ENCODE measurements around the gene MRGPRF.

Gene MRGPRF

GRCh38 chr11:69009441-69010211 is 3.4 kb downstream of the MRGPRF start:
- no peak for TF ChIP-seq CTCF (IDR thresholded peaks at IDR 0.05; ENCODE audit: low read depth, low read length)
- no peak for DNase-seq (ENCODE audit: extremely low read depth, low read depth)

GRCh38 chr11:69008737-69009440 is 4.2 kb downstream of the MRGPRF start:
- no peak; the same call in 1 of the 2 replicates for TF ChIP-seq CTCF (IDR thresholded peaks at IDR 0.05; ENCODE audit: low read depth, low read length)
- DNase-seq (ENCODE audit: extremely low read depth, low read depth): peak; percentile 92

DNA sequence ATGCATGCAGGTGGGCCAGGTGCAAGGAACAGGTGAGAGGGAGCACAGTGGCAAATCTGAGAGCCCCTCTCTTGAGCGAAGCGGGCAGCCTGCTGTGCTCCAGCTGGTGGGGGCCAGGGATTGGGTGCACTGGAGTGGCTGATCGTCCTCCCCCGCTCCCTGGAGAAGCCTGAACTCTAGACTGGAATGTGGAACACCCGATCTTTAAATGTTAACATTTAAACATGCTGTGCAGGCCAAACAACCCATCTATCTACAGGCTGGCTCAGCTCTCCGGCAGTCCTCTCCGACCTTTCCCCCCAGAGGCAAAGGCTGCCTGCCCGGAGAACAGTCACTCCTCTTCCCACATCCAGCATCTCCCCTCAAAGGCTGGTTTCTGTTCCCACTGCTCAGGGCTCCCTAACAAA is 5.1 kb downstream of the MRGPRF start:
- no peak for TF ChIP-seq CTCF (IDR thresholded peaks at IDR 0.05; ENCODE audit: low read depth, low read length)
- no peak for DNase-seq (ENCODE audit: extremely low read depth, low read depth)

GRCh38 chr11:69006816-69007215 is 6.2 kb downstream of the MRGPRF start:
- DNase-seq (ENCODE audit: extremely low read depth, low read depth): no peak

DNA sequence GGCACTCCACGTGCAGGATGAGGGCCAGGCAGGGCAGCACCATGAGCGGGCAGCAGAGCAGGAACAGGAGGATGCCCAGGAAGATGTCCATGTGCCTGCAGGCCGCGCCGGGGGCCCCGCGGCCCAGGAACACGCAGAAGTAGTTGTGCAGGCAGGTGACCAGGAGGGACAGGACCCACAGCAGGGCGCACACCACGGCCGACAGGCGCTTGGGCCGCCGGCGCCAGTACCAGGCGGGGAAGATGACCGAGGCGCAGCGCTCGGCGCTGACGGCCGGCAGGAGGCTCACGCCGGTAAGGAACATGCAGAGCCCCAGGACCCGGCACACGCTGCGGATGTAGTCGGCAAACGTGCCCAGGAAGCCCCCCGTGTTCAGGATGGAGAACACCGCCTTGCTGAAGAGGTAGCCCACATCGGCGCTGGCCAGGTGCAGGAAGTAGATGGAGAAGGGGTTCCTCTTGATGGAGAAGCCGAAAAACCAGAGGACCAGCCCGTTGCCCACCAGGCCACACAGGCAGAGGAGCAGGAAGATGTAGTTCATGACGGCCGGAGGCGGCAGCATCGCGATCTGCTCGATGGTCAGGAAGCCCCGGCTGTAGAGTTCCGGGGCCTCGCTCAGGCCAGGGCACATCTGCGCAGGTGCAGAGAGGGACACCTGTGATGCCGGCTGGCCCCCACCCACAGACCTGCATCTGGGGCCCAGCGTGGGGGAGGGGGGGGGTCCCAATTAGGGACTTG is 7.2 kb downstream of the MRGPRF start:
- no peak for TF ChIP-seq CTCF (IDR thresholded peaks at IDR 0.05; ENCODE audit: low read depth, low read length)

More at GRCh38 chr11:69006816-69007215, 6.2 kb downstream of the MRGPRF start:
- TF ChIP-seq CTCF (IDR thresholded peaks at IDR 0.05; ENCODE audit: low read depth, low read length): no peak

GRCh38 chr11:69005183-69005630 is 7.8 kb downstream of the MRGPRF start:
- no peak for TF ChIP-seq CTCF (IDR thresholded peaks at IDR 0.05; ENCODE audit: low read depth, low read length)
- DNase-seq (ENCODE audit: extremely low read depth, low read depth): no peak

More for the DNA sequence above, 7.2 kb downstream of the MRGPRF start:
- no peak for DNase-seq (ENCODE audit: extremely low read depth, low read depth)

Data from AG09319 (cell line).